Stimulated activated CD8-positive, alpha-beta memory T cell treated with anti-CD3 and anti-CD28 coated beads, Interleukin-4, amount 100 ng/mL, for 4 hours (primary cell): ENCODE data around the gene FAM241B.

ENCODE experiments used
- DNase-seq, 2 donors: peaks; one replicate each; pipeline ENCODE4 v3.0.0-alpha.2; 2020; ENCODE audit warnings: low read depth in 2 of 2, low spot score in 1 of 2

Gene FAM241B

DNA sequence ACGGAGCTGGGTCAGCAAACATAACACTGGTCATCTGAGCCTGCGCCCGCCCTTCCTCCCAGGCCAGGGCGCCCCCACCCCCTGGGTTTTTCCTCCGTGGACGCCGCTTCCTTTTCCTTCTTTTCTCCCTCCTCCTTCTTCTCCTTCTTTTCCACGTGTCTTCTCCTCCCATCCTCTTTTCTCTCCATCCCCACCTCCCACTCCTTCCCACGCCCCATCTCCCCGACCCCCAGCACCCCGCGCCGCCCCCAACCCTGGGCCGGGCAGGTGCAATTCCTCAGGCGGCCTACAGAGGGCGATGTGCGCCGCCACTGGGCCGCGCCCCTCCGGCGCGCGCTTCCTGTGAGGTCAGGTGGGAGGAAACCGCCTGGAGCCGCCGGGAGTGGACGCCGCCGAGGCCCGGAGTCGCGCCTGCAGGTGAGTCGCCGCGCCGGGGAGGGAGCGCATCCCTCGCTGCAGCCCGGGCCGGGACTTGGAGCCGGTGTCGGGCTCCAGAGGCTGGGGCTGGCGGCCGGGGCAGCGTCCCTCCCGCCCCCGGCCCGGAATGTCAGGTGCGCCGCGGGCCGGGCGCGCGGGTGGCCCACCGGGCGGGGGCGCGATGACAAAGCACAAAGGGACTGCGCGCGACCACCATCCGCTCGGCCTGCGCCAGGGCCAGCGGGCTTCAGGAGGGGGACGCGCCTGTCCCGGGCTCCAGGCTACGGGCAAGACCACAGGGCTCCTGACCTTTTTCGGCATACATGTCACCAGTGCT lies at the start of gene FAM241B:
Gene FAM241B, plus strand, starts transcription at position 351 of the 754 bp plus-strand sequence. CDS start 1,497 bp downstream, outside the sequence.
- DNase-seq = peak; percentile 31 to 34

DNA sequence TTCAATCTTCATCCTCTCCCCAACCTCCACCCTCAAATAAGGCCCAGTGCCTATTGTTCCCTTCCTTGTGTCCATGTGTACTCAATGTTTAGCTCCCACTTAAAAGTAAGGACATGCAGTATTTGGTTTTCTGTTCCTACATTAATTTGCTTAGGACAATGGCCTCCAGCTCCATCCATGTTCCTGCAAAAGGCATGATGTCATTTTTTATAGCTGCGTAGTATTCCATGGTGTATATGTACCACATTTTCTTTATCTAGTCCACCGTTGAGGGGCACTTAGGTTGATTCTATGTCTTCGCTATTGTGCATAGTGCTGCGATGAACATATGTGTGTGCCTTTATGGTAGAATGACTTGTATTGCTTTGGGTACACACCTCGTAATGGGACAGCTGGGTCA lies 49.6 kb upstream of the FAM241B start:
- no peak for DNase-seq

GRCh38 chr10:69583106-69583505 lies 46.9 kb upstream of the FAM241B start:
- no peak for DNase-seq

DNA sequence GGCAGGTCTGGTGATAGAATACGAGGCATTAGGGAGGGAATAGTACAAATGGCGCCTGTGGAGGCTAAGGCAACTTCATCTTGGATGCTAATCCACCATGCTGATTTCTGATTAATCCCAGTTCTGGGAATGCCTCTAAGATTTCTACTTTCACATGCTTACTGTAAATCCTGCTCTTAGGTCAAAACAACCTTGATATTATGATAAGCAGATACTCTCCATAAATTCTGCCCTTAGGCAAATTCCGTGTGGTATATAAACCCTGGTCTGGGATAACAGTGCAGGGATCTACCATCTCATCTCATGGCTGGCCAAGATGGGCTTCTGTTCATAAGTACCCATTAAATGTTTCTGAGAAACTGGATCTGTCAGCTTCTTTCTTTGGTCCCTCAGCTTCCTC lies 45.4 kb upstream of the FAM241B start:
- no peak for DNase-seq

DNA sequence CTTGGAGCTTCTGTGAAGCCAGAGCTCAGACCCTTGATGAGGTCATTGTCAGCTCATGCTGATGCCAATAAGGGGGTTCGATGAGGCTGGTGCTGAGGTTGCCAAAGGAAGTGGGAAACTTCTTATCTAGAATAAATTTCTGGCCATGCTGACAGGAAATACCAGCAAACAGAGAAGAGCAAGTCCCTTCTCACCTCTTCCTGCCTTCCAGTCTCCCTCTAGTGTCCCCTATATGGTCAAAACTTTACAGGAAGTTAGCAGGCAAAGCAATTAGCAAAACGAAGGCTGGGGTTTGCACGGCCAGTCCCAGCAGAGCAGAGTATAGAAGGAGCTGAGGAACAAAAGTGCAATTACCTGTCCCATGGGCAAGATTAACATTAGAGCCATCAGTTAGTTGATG lies 41.7 kb upstream of the FAM241B start:
- no peak for DNase-seq

DNA sequence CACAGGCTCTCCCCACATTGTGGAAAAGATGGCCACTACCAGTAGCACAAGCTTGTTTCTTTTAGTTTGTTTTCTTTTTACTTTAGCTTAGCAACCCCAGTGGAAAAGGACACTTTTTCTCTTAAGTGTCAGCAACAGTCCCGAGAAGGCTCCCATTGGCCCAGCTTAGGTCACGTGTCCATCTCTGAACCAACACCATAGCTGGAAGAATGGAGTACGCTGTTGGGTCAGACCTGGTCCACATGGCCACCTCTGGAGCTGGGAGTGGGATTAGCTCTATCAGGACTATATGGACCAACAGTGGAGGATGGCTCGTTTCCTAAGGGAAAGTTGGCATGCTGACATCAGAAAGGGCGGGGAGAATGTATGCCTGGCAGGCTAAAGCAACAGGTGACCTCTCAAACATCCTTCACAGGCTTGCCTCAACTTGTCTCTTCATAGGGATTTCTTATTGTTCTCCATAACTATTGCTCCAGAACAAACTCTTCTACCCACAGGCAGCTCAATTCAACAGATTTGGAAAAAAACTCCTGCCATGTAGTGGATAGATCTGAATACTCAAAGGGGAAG lies 29.2 kb upstream of the FAM241B start:
- no peak for DNase-seq

DNA sequence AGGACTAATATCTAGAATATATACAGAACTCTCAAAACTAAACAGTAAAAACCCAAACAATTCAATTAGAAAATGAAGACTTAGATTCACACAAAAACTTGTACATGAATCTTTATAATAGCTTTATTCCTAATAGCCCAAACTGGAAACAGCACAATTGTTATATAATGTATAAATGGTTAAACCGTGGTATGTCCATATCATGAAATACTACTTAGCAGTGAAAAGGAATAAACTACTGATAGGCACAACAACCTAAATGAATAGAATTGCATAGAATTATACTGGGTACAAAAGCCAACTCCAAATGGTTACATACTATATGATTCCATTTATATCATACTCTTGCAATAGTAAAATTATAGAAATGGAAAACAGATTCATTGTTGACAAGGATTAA lies 21.0 kb upstream of the FAM241B start:
- DNase-seq = no peak

GRCh38 chr10:69612760-69613159 lies 17.3 kb upstream of the FAM241B start:
- DNase-seq = no peak

DNA sequence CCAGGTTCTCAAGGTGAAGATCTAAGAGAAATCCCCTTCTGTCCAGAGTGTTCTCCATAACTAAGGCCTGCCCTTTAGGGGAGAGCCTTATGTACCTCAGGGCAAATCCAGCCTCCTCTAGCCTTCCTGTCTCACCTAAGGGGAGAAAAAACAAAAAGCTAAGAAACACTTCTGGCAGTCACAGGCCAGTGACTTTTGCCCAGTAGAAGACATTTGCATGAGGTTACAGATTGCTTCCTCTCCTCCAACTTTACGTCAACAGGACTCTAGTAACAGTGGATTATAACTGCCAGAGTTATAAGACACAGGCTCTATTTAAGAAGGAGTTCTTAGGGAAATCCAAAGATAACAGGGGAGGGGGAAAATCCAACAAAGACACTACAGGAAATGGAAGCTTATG lies 15.9 kb upstream of the FAM241B start:
- DNase-seq = no peak

DNA sequence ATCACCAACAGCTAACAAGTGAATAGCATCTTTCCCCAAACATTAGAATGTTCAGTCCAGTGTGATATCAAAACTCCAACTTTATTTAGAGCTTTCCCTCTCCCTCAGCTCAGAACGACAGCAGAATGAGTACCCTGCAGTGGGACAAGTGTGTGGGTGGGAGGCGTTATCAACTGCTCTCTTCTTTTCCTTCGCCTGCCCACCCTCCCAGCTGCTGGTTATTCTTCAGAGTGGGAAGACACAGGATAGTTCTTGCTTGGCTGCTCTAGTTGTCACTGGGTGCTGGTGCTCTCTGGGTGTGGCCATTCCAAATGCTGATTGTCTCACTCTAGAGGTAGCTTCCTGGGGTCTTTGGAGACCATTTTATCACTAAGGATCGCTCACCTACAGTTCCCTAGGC lies 13.7 kb upstream of the FAM241B start:
- no peak for DNase-seq

DNA sequence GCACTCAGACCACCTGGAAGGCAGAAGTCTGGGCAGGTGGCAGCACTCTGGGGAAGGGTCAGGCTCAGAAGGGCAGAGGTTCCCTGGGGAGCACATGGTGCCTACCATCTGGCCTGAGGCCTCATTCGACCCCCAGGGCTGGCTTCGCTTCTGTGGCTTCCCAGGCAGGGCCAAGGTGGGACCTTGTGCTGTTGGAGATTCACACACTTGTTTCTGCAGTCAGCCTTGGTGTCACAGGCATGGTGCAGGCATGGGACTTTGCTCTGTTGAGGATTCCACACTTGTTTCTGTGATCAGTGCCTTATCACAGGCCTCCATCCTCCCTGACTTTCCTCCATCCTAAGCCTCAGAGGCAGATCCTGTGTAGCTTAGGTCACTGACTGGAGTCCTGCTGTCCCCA lies 11.3 kb upstream of the FAM241B start:
- no peak for DNase-seq

GRCh38 chr10:69619626-69620025 lies 10.4 kb upstream of the FAM241B start:
- DNase-seq = no peak

DNA sequence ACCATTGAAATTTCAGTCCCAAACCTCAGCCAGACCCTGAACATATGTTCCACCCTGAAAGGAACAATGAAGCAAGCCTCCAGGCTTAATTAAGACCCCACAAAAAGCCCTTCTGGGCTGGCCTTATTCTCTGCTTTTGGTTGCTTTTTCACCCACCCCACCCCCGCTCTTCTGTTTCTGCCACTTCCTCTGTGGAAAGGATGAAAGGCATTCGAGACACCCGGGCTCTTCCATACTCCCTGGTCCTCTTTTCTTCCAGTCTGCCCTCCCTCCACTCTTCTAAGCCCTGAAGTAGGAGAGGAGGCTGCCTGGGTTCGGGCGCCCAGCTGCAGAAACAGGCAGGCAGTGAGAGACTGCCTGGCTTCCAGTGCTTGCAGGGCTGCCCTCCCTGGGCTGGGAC lies 9.4 kb upstream of the FAM241B start:
- DNase-seq = no peak

DNA sequence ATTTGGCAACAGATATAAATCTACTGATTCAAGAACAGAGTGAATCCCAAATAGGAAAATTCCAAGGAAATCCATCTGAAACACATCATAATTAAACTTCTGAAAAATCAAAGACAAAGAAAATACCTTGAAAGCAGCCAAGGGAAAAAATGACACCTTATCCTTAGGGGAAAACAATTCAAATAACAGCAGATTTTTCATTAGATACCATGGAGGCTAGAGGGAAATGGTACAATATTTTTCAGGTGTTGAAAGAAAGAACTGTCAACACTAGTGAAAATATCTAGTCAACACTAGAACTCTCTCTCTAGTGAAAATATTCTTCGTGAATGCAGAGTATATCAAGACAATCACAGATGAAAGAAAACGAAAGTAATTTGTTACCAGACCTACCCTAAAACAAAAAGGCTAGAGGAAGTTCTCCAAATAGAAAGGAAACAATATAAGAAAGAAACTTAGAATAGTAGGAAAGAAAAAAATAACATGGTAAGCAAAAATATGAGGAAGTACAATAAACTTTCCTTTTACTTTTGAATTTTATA lies 5.7 kb upstream of the FAM241B start:
- DNase-seq = no peak

DNA sequence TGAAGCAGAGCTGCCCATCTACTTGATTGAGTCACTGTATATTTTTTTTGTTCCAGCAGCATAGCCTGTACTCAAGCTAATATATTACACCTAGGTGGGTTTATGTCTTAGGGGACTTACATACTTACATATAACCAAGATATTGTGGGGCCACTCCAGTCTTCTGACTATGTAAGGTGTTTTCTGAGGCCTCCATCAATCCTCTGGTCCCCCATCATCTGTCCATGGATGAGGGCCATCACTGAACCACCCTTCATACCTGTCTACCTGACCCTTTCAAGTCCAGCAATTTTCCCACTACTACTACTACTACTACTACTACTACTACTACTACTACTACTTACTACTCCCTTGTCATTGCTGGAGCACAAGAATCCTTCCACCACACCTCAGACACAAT lies 3.2 kb upstream of the FAM241B start:
- no peak for DNase-seq

DNA sequence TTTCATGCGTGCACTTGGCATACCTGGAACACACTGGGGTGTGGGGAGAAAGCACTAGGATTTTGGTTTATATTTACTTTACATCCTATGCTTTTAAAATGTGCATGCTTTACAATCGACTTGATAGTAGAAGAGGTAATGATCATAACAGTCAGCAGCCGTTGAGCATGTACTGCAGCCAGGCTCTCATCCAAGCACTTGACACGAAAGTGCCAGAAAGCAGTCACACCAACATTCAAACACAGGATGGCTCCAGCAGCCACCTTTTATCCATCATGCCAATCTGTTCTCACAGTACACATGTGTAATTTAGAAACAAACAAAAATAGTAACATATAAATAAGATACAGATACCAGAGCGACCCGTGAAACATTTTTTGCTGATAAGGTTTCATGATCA lies 1.2 kb upstream of the FAM241B start:
- no peak for DNase-seq

GRCh38 chr10:69629519-69629896 lies 539 bp upstream of the FAM241B start:
- DNase-seq = no peak

- no peak for DNase-seq
Measured at GRCh38 chr10:69630651-69631400, 779 bp downstream of the FAM241B start.

GRCh38 chr10:69631566-69631965 lies 1.5 kb downstream of the FAM241B start:
- DNase-seq = no peak

DNA sequence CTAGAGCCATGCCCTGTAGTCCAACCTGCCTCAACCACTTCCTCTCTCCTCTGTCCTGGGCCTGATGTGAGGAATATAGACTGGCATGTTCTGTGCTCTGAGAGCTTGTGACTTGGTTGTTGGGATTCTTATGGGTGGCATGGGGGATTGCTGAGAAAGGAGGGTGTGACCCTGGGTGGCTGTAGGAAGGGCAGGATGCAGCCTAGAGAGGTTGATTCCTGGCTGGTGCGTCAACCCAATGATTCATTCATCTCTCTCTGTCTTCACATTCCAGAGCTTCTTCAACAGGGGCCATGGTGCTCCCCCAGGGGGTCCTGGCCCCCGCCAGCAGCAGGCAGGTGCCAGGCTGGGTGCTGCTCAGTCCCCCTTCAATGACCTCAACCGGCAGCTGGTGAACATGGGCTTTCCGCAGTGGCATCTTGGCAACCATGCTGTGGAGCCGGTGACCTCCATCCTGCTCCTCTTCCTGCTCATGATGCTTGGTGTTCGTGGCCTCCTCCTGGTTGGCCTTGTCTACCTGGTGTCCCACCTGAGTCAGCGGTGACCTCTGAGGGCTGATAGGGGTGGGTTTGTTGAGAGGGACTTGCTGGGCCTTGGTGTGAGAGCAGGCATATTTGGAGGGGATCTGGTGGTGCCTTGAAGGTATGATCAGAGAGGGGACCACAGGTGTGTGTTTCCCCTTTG lies 2.6 kb downstream of the FAM241B start:
- DNase-seq = no peak
